WTC11 (cell line): ENCODE results near the gene ACRBP.

Experiments used
- CTCF ChIP-seq: fragments of 200-600 bp; IDR thresholded peaks from 2 replicates; pipeline ENCODE4 v1.8.0; 2022; ENCODE audit warnings: antibody characterized with exemption
- FOXP4 ChIP-seq: sonication (generic); formaldehyde crosslinking; IDR thresholded peaks from 2 replicates; pipeline ENCODE4 v1.8.0; 2022; ENCODE audit warnings: mild to moderate bottlenecking, missing genetic modification reagents
- GRHL2 ChIP-seq: fragments of 250-450 bp; sonication (Bioruptor Pico); IDR thresholded peaks from 2 replicates; pipeline ENCODE4 v1.8.0; 2022; ENCODE audit warnings: mild to moderate bottlenecking, moderate library complexity; ENCODE audit not compliant: insufficient replicate concordance, severe bottlenecking
- MAX ChIP-seq: sonication (generic); formaldehyde crosslinking; IDR thresholded peaks from 2 replicates; pipeline ENCODE4 v1.8.0; 2022; ENCODE audit warnings: mild to moderate bottlenecking, missing genetic modification reagents
- OVOL2 ChIP-seq: fragments of 250-450 bp; sonication (Bioruptor Pico); IDR thresholded peaks from 2 replicates; pipeline ENCODE4 v1.9.0; 2021; ENCODE audit warnings: mild to moderate bottlenecking, borderline replicate concordance
- USF1 ChIP-seq: sonication (generic); formaldehyde crosslinking; IDR thresholded peaks from 2 replicates; pipeline ENCODE4 v1.8.0; 2022; ENCODE audit warnings: mild to moderate bottlenecking, missing genetic modification reagents

DNA sequence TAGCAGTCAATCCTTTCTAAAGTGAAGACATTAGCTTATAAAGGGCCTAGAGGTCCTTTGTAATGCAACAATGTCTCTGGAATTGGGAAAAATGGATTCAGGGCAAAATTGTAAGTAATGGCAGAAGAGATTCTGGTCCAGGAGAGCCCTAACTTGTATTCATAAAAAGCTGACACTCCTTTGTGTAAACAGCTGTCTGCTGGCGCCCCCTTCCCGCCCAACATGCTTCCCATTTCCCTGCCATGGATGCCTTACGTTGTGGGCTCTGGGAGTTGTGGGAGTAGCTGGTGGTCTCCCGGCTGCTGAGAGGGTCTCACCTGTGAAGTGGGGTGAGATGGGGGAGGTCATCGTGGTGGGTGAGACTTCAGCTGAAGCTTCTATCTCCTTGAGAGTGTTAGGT, 2.3 kb downstream of the ACRBP start:
- no peak for TF ChIP-seq CTCF
- no peak for TF ChIP-seq USF1
- no peak for TF ChIP-seq OVOL2 (CRISPR knock-in tag)
- TF ChIP-seq FOXP4 (CRISPR knock-in tag) = no peak
- no peak for TF ChIP-seq MAX
- TF ChIP-seq GRHL2 = no peak
